HL-60 (cell line): ENCODE results near the gene BMP2K.

Experiments
- DNase-seq, 2 experiments: peaks; one replicate each; pipeline ENCODE4 v3.0.0-alpha.2; 2010 to 2020; ENCODE audit warnings: low read depth in 1 of 2, low spot score in 1 of 2
- H3K27ac ChIP-seq: fragments of 250-450 bp; sonication (Bioruptor Pico); replicated peaks from 2 replicates; pipeline ENCODE4 v1.5.1; 2020; ENCODE audit warnings: mild to moderate bottlenecking, moderate library complexity
- H3K27me3 ChIP-seq: fragments of 250-450 bp; sonication (Bioruptor Pico); 2 replicates; pipeline ENCODE4 v1.5.1; 2021; ENCODE audit warnings: mild to moderate bottlenecking, moderate library complexity; ENCODE audit not compliant: insufficient read depth, poor library complexity, severe bottlenecking
- H3K4me3 ChIP-seq: replicated peaks from 2 replicates; pipeline ENCODE4 v1.5.1; 2011; ENCODE audit warnings: mild to moderate bottlenecking, control low read depth, low read length; ENCODE audit not compliant: insufficient read depth
- CTCF ChIP-seq: IDR thresholded peaks from one replicate; pipeline ENCODE4 v1.5.1; 2011; ENCODE audit warnings: low read length, control low read depth, inconsistent platforms; ENCODE audit not compliant: insufficient read depth
- GABPA ChIP-seq: IDR thresholded peaks from 2 replicates; pipeline ENCODE4 v1.6.1; 2012; ENCODE audit warnings: low read depth
- POLR2AphosphoS5 ChIP-seq: IDR thresholded peaks from 2 replicates; pipeline ENCODE4 v1.6.1; 2012; ENCODE audit warnings: low read depth
- REST ChIP-seq: IDR thresholded peaks from 2 replicates; pipeline ENCODE4 v1.6.1; 2012; ENCODE audit warnings: low read depth; ENCODE audit not compliant: insufficient replicate concordance
- SPI1 ChIP-seq: IDR thresholded peaks from 2 replicates; pipeline ENCODE4 v1.6.1; 2012; ENCODE audit warnings: low read depth, mild to moderate bottlenecking, borderline replicate concordance

Gene BMP2K

GRCh38 chr4:78766026-78766425 lies 10.1 kb upstream of the BMP2K start:
- no peak for DNase-seq
- Histone ChIP-seq H3K27me3 (no peaks in the 10 kb centered on the region), H3K27ac (no peak overlapping the region), H3K4me3 (no peak overlapping the region)
- TF ChIP-seq REST (no peak), GABPA (no peak), POLR2AphosphoS5 (no peak), SPI1 (no peak), CTCF (no peak)

GRCh38 chr4:78766650-78767049 lies 9.5 kb upstream of the BMP2K start:
- DNase-seq, result no peak
- H3K27ac ChIP-seq, result no peak overlapping the region
- TF ChIP-seq CTCF (no peak), SPI1 (no peak), POLR2AphosphoS5 (no peak), GABPA (no peak), REST (no peak)
- no peaks in the 10 kb centered on the region for H3K27me3 ChIP-seq
- H3K4me3 ChIP-seq, result no peak overlapping the region

GRCh38 chr4:78767350-78767749 lies 8.8 kb upstream of the BMP2K start:
- TF ChIP-seq REST, result no peak
- TF ChIP-seq CTCF, result no peak
- TF ChIP-seq POLR2AphosphoS5, result no peak
- TF ChIP-seq SPI1, result no peak
- TF ChIP-seq GABPA, result no peak
- no peak for DNase-seq
- H3K4me3 ChIP-seq, result no peak overlapping the region
- H3K27me3 ChIP-seq, result no peaks in the 10 kb centered on the region
- H3K27ac ChIP-seq, result no peak overlapping the region
